ENCODE measurements around the gene ARSB. TPM values are rescaled to one million over a fixed set of nuclear protein-coding genes. Genes with fewer than 3 reads are reported as not detected.
"Not testable (repeated sequence)": the region's sequence is repeated elsewhere in the genome, so short reads cannot be mapped to it uniquely, and the experiment has no call there.

ARSB gene
- total RNA-seq, 1 experiment from 2014 or later, result 21.4 TPM

DNA sequence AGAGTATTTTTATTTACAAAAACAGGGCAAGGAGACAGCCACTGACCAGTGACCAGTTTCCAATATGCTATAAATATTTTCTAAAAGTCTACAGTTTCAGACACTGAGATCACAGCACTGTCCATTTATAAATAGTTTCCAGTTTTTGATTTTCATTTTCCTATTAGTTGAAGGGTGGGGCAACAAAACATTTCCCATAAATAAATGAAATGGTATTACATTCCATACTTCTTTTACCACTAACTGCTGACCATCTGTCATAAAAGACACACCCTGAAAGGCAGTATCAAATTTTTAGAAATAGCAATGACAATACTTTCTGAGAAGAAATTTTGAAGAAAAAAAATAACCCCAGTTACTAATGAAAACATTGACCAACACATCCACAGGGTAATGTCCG is 126.7 kb downstream of the ARSB start:
- no peak overlapping the region for H3K4me3 Mint-ChIP-seq (ENCODE audit: low read depth, unreplicated experiment)
- DNase-seq, result no peak
- H3K27me3 Mint-ChIP-seq (ENCODE audit: unreplicated experiment), result no peaks in the 10 kb centered on the region
- CTCF ChIA-PET, result no interaction called here
- no peaks in the 10 kb centered on the region for H3K36me3 Mint-ChIP-seq (ENCODE audit: insufficient read depth, unreplicated experiment)
- TF ChIP-seq, protein P1, sequence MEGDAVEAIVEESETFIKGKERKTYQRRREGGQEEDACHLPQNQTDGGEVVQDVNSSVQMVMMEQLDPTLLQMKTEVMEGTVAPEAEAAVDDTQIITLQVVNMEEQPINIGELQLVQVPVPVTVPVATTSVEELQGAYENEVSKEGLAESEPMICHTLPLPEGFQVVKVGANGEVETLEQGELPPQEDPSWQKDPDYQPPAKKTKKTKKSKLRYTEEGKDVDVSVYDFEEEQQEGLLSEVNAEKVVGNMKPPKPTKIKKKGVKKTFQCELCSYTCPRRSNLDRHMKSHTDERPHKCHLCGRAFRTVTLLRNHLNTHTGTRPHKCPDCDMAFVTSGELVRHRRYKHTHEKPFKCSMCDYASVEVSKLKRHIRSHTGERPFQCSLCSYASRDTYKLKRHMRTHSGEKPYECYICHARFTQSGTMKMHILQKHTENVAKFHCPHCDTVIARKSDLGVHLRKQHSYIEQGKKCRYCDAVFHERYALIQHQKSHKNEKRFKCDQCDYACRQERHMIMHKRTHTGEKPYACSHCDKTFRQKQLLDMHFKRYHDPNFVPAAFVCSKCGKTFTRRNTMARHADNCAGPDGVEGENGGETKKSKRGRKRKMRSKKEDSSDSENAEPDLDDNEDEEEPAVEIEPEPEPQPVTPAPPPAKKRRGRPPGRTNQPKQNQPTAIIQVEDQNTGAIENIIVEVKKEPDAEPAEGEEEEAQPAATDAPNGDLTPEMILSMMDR (IDR thresholded peaks at IDR 0.05; ENCODE audit: unreplicated experiment), result no peak
- intact Hi-C loops (cut with micrococcal nuclease; ENCODE audit: unreplicated experiment), result no loop called here
- H3K9me3 Mint-ChIP-seq (ENCODE audit: low read depth, unreplicated experiment), result peaks cover 4% of the 10 kb centered on the region
- H3K4me1 Mint-ChIP-seq (ENCODE audit: low read depth, unreplicated experiment), result no peaks in the 10 kb centered on the region
- no TSS peak for BruUV-seq (replicated peaks)
- H3K27ac Mint-ChIP-seq (ENCODE audit: unreplicated experiment), result no peak overlapping the region

DNA sequence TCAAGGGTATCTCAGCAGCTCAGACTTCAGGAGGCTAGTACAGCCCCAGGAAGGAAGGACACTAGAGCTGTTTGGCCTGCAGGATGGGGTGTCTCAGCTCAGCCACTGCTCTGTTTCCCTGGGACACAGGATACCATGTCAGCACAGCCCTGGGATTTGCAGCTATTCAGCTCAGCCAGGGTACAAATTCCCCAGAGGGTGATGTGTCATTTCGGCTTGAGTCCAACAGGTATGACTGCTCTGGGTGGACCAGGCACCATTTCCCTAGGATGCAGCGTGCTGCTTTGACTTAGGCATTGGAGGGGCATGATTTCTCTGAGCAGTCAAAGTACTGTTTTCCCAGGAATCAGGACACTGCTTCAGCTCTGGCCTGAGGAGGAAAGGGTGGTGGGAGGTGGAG is 130.1 kb downstream of the ARSB start:
- no peak overlapping the region for H3K4me3 Mint-ChIP-seq (ENCODE audit: low read depth, unreplicated experiment)
- no peak overlapping the region for H3K27ac Mint-ChIP-seq (ENCODE audit: unreplicated experiment)

DNA sequence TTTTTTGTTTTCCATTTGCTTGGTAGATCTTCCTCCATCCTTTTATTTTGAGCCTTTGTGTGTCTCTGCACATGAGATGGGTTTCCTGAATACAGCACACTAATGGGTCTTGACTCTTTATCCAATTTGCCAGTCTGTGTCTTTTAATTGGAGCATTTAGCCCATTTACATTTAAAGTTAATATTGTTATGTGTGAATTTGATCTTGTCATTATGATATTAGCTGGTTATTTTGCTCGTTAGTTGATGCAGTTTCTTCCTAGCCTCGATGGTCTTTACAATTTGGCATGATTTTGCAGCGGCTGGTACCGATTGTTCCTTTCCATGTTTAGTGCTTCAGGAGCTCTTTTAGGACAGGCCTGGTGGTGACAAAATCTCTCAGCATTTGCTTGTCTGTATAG is 133.2 kb downstream of the ARSB start:
- H3K9me3 Mint-ChIP-seq (ENCODE audit: low read depth, unreplicated experiment); CTCF ChIA-PET; H3K27ac Mint-ChIP-seq (ENCODE audit: unreplicated experiment); DNase-seq; H3K4me3 Mint-ChIP-seq (ENCODE audit: low read depth, unreplicated experiment); BruUV-seq (replicated peaks); H3K36me3 Mint-ChIP-seq (ENCODE audit: insufficient read depth, unreplicated experiment); H3K27me3 Mint-ChIP-seq (ENCODE audit: unreplicated experiment); H3K4me1 Mint-ChIP-seq (ENCODE audit: low read depth, unreplicated experiment); intact Hi-C loops (cut with micrococcal nuclease; ENCODE audit: unreplicated experiment): not testable (repeated sequence)

More for the DNA sequence above, 130.1 kb downstream of the ARSB start:
- intact Hi-C loops (cut with micrococcal nuclease; ENCODE audit: unreplicated experiment), result no loop called here
- Mint-ChIP-seq H3K27me3 (ENCODE audit: unreplicated experiment) (no peaks in the 10 kb centered on the region), H3K9me3 (ENCODE audit: low read depth, unreplicated experiment) (peaks cover 6% of the 10 kb centered on the region), H3K4me1 (ENCODE audit: low read depth, unreplicated experiment) (no peaks in the 10 kb centered on the region), H3K36me3 (ENCODE audit: insufficient read depth, unreplicated experiment) (no peaks in the 10 kb centered on the region)
- no peak for DNase-seq
- TF ChIP-seq, protein P1 (IDR thresholded peaks at IDR 0.05; ENCODE audit: unreplicated experiment), result no peak
- CTCF ChIA-PET, result no interaction called here
- no TSS peak for BruUV-seq (replicated peaks)

DNA sequence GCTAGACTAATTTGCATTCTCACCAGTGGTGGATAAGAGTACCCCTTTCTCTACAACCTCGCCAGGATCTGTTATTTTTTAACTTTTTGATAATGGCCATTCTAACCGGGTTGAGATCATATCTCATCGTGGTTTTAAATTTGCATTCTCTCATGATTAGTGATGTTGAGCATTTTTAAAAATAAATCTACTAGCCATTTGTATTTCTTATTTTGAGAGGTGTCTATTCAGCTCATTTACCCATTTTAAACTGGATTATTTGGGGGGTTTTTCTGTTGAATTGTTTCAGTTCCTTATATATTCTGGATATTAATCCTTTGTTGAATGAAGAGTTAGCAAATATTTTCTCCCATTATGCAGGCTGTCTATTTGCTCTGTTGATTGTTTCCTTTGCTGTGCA is 139.6 kb downstream of the ARSB start:
- no peaks in the 10 kb centered on the region for H3K27me3 Mint-ChIP-seq (ENCODE audit: unreplicated experiment)
- no peak overlapping the region for H3K27ac Mint-ChIP-seq (ENCODE audit: unreplicated experiment)
- TF ChIP-seq, protein P1 (IDR thresholded peaks at IDR 0.05; ENCODE audit: unreplicated experiment), result no peak
- intact Hi-C loops (cut with micrococcal nuclease; ENCODE audit: unreplicated experiment), result no loop called here
- H3K9me3 Mint-ChIP-seq (ENCODE audit: low read depth, unreplicated experiment), result peaks cover 3% of the 10 kb centered on the region
- CTCF ChIA-PET, result no interaction called here
- no peaks in the 10 kb centered on the region for H3K36me3 Mint-ChIP-seq (ENCODE audit: insufficient read depth, unreplicated experiment)
- DNase-seq, result no peak
- H3K4me1 Mint-ChIP-seq (ENCODE audit: low read depth, unreplicated experiment), result peaks cover 9% of the 10 kb centered on the region
- no peak overlapping the region for H3K4me3 Mint-ChIP-seq (ENCODE audit: low read depth, unreplicated experiment)
- no TSS peak for BruUV-seq (replicated peaks)

DNA sequence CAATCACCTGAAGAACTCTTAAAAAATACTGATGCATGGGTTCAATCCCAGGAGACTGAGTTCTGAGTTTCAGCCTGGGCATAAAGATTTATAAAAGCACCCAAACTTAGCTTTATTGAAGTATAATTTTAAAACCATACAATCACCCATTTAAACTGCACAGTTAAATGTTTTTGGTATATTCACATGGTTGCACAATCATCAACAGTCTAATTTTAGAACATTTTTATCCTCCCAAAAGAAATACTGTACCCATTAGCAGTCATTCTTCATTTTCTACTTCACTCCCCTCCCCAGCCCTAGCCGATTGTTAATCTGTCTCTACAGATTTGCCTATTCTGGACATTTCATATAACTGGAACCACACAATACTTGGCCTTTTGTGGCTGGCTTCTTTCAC is 141.7 kb downstream of the ARSB start:
- Mint-ChIP-seq H3K4me1 (ENCODE audit: low read depth, unreplicated experiment) (peaks cover 9% of the 10 kb centered on the region), H3K9me3 (ENCODE audit: low read depth, unreplicated experiment) (peaks cover 3% of the 10 kb centered on the region), H3K27ac (ENCODE audit: unreplicated experiment) (no peak overlapping the region), H3K36me3 (ENCODE audit: insufficient read depth, unreplicated experiment) (no peaks in the 10 kb centered on the region), H3K4me3 (ENCODE audit: low read depth, unreplicated experiment) (no peak overlapping the region), H3K27me3 (ENCODE audit: unreplicated experiment) (no peaks in the 10 kb centered on the region)
- TF ChIP-seq, protein P1 (IDR thresholded peaks at IDR 0.05; ENCODE audit: unreplicated experiment), result no peak
- no peak for DNase-seq
- BruUV-seq (replicated peaks), result no TSS peak
- intact Hi-C loops (cut with micrococcal nuclease; ENCODE audit: unreplicated experiment), result no loop called here
- CTCF ChIA-PET, result no interaction called here

Data from Calu3 (cell line).